SHP77 (cell line): Measurements from ENCODE around the gene STAT3.
"Not testable (repeated sequence)": the region's sequence is repeated elsewhere in the genome, so short reads cannot be mapped to it uniquely, and the experiment has no call there.

ENCODE experiments used
- DNase-seq, 2 experiments: peaks; one replicate each; lab custom pipeline; 2025; lab: John Stamatoyannopoulos, UW

The STAT3 gene

DNA sequence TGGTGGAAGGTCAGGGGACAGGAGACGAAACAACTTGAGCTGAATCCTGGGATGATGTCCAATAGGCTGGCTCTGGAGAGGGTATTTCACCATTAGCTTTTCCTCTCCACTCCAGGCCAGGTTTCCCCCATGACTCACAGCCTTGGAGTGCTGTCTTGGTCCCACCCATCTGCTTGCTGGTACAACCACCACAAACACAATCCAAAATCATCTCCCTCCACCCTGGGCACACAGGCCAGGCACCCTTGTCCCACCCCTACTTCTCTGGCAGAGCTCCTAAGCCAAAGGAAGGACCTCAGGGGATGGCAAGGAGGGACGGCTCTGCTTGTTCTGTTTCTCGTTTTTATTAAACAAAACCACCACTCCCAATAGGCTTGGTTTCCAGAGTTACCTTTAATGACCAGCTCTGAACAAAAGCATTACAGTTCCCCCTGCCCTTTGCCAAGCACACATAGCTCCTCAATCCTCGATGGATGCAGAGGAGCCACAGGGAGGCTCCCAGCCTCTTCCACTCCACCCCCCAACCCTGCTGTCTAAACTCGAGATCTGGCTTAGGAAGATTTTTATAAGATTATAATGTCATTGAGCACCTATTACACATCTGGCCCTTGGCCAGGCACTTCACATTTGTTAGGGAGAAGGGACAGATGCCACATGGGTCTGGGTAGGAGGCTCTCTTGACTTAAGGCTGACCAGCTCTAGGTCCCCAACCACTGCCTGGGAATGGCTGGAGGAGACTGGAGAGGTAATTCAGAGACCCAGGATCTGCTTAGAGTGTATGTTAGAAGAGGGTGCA lies 21.5 kb upstream of the STAT3 start:
- no peak for DNase-seq

DNA sequence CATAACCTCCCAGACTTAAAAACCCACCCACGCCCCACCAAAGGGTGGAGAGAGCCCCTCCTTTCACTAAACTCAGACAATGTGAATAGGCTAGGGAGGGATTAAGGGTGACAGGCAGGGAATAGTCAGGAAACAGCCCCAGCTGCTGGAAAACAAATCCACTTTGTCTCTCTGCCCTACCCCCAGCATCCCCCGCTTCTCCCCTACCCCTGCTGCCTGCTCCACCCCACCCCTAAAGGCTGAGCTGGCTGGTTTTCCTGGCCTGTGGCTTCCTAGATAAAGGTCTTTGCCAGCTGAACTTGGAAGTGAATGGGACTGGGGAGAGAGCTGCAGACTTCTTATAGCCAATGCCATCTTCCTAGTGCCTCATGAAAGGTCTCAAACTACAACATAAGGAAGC lies 19.8 kb upstream of the STAT3 start:
- DNase-seq: no peak

DNA sequence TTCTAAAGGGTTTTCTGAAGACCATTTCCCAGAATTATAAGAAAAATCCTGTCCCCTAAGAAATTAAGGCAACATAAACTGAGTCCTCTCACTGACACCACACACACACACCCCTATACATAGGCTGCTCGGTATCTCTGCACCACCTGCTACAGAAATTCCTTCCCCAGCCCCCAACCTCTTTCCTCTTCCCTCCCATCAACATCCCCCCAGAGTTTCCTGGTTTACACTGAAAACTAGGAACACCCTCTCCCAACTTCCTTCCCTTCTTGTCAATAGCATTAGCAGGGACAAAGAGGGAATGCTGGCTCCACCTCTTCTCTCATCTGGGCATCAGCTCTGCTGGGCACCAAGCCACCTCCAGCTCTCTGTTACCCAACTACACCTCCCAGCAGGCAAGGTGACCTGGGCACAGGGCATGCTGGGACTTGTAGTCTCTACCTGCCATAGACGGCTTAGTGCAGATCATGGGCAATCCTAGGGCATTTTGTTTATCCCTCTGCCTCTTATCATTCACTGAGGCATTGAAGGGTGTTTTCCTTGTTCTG lies 19.1 kb upstream of the STAT3 start:
- DNase-seq: peak; percentile 81 to 90

DNA sequence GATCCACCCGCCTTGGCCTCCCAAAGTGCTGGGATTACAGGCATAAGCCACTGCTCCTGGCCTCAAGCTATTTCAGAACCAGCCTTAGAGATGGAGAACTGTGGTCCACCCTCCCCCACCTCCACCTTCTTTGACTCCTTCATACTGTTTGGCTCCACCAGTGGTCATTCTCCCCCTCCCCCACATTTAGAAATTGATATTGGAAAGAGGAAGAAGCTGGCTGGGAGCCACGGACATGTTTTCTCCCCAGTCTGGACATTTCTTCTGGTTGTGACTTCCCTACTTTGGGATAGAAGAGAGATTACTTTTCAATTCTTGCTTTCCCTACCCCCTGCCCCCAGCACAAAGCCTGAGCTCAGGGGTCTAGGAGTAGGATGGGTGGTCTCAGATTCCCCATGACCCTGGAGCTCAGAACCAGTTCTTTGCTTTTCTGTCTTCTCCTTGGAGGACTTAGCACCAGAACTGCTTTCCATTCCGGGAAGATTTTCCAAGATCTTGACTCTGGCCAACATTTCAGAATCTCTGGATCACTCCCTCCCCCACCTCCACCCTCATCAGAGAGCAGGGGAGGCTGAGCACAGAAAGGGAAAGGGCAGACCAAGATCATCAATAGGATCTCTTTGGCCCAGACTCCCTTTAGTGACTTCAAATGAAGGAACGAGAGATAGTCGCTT lies 18.5 kb upstream of the STAT3 start:
- no peak for DNase-seq

DNA sequence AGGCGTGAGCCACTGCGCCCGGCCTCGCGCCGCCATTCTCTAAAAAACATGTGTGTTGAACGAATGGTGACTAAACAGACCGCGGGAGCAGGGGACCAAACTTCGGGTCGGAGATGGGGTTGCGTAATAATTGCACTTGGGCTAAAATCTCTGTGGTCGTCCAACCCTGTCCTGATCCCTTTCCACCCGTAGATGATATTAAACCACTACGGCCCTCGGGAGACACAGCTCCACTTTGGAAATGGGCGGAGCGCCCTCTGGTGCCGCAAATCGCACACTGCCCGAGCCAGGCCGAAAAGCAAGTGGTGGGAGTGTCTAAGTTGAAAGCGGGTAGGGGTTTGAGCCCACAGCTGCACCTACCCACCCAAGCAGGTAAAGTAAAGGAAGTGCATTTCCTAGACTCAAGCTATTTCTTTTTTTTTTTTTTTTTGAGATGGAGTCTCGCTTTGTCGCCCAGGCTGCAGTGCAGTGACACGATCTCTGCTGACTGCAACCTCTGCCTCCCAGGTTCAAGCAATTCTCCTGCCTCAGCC lies 17.8 kb upstream of the STAT3 start:
- peak; percentile 69 to 70 for DNase-seq

DNA sequence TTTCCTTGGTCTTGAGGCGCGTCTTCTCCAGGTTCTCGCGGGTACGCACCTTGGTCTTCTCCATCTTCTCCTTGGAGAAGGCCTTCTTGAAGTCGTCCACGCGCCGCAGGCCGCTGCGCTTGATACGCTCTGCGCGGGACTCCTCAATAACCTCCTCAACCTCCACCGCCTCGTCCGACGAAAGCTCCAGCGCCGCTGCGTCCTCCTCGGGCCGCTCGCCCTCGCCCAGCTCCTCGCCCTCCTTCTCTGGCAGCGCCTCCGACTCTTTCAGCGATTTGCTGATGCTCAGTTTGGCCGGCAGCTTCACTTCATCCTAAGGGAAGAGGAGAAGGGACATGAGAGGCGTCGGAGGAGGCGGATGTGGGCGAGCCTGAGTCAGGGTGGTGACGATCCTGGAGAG lies 16.8 kb upstream of the STAT3 start:
- DNase-seq: no peak

DNA sequence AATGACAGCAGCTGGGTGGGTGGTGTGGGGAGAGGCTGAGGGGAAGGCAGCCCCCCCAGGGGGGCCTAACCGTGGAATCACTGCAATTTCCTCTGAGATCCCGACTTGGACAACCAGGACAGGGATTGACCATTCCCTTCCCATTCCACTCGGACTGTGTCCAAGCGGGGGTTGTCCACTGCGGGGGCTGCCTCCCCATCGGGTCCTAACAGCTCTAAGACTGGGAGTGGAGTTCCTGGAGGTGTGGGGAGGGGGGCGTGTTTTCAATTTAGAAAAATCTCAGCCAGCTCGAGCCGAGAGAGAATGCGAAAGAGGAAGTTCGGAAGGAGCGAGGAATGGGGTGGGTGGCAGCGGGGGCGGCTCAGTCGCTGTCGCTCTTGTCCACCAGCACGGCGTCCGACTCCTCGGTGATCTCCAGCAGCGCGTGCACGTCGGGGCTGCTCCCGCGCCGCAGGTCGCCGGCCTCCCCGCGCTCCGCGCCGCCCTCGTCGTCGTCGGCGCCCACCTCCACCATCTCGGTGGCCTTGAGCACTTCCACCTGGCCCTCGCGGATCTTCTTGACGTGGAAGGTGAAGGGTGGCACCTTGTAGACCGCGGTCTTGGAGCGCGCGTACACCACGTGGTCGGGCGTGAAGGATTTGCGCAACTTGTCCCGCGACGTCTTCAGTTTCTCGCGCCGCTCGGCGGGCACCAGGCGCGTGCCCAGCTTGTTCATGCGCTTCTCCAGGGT lies 16.2 kb upstream of the STAT3 start:
- DNase-seq: no peak

DNA sequence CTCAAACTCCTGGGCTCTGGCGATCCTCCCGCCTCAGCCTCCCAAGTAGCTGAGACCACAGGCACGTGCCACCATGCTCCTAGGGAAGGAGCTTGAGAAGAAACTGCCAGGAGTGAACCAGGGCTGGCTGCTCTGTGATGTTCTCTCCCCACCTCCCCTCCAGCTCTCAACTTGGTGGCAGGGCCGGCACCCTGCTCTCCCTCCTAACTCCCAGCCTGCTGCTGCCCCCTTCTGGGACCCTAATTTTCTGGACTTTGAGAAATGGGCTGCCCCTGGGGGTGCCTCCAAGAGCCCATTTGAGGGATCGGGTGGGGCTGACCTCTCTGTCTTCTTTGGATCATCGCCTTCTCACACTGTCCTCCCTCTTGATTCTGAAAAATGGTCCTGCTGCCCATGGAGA lies 14.9 kb upstream of the STAT3 start:
- DNase-seq: peak; percentile 12 to 18

DNA sequence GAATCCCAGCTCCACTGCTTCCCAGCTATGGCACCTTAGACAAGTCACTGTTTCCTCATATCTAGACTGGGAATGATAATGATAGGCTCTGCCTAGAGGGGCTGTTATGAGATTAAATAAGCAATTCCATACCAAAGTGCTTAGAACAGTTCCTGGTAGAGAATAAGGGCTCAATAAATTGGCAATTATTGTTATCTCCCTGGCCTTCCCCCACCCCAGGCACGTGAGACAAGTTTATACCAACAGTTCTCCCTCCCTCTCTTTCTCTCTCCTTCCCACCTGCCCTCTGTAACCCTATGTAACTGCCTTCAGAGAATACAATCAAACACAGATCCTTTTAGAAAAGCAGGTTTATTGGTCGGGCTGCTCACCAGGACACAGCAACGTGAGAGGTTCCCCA lies 13.9 kb upstream of the STAT3 start:
- no peak for DNase-seq

DNA sequence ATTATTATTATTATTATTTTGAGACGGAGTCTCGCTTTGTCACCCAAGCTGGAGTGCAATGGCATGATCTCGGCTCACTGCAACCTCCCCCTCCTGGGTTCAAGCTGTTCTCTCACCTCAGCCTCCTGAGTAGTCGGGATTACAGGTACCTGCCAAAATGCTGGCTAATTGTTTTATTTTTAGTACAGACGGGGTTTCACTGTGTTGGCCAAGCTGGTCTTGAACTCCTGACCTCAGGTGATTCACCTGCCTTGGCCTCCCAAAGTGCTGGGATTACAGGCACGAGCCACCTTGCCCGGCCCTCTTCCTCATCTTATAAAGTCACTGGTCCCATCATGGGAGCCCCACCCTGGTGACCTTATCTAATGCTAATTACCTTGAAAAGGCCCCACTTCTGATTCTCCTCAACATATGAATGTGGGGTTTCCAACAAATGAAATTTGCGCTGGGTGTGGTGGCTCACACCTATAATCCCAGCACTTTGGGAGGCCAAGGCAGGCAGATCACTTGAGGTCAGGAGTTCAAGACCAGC lies 12.7 kb upstream of the STAT3 start:
- not testable (repeated sequence) for DNase-seq

DNA sequence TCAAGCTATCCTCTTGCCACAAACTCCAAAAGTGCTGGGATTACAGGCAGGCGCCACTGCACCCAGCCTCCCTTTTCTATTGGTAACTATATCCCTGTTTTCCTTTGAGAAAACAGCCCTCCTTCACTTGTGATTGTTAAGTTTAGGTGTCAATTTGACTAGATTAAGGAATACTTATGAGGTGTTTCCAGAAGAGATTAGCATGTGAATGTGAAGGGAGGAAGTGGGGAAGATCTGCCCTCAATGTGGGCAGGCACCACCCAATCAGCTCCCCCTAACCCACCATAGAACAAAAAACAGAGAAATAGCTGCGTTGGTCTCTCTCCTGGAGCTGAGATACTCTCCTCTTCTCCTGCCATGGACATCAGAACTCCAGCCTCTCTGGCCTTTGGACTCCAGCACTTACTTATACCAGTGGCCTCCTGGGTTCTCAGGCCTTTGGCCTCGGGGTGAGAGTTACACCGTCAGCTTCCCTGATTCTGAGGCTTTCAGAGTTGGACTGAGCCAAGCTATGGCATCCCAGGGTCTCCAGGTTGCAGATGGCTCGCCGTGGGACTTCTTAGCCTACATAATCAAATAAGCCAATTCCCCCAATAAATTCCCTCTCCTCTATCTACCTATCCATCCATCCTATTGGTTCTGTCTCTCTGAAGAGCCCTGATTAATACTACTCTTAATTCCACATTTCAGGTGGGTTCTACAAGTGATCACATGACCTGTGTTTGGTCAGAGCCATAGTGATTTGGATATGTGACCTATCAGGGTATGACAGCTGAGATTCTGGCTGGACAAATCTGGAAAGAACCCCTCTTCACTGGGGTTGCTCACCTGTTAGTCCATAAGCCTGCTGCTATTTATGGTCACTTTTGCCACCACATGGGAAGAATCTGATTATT lies 12.0 kb upstream of the STAT3 start:
- DNase-seq: no peak

DNA sequence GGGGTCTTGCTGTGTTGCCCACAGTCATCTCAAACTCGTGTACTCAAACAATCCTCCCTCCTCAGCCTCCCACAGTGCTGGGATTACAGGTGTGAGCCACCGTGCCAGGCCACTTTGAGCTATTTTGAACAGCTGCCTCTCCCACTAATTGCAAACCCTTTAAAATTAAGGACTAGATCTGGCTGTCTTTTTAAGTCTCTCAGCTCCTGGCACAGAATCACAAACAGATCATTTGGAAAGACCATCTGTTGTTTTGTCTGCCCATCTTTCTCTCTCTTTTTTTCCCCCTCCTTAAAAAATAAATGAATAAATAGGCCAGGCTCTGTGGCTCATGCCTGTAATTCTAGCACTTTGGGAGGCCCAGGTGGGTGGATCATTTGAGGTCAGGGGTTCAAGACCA lies 10.9 kb upstream of the STAT3 start:
- DNase-seq: no peak

DNA sequence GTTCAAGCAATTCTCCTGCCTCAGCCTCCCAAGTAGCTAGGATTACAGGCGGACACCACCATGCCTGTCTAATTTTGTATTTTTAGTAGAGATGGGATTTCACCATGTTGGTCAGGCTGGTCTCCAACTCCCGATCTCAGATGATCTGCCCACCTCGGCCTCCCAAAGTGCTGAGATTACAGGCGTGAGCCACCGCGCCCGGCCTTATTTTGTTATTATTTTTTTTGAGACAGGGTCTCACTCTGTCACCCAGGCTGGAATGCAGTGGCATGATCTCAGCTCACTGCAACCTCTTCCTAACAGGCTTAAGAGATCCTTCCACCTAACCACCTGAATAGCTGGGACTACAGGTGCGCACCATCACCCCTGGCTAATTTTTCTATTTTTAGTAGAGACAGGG lies 7.4 kb upstream of the STAT3 start:
- DNase-seq: not testable (repeated sequence)

DNA sequence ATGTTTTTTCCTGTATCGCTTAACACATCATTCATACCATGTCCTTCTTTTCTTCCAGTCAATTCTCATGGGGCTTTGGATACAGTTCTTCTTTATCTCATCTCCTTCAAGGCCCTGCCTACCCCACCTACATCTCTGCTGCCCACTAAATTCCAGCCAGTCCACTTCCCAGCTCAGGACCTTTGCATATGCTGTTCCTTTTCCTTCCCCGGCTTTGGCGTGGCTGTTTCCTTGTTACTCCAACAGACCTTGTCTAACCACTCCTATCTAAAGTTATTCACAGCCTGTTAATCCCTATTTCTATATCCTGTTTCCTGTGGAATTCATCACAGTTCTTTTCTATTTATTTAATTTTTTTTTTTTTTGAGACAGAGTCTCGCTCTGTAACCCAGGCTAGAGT lies 6.6 kb upstream of the STAT3 start:
- DNase-seq: no peak

DNA sequence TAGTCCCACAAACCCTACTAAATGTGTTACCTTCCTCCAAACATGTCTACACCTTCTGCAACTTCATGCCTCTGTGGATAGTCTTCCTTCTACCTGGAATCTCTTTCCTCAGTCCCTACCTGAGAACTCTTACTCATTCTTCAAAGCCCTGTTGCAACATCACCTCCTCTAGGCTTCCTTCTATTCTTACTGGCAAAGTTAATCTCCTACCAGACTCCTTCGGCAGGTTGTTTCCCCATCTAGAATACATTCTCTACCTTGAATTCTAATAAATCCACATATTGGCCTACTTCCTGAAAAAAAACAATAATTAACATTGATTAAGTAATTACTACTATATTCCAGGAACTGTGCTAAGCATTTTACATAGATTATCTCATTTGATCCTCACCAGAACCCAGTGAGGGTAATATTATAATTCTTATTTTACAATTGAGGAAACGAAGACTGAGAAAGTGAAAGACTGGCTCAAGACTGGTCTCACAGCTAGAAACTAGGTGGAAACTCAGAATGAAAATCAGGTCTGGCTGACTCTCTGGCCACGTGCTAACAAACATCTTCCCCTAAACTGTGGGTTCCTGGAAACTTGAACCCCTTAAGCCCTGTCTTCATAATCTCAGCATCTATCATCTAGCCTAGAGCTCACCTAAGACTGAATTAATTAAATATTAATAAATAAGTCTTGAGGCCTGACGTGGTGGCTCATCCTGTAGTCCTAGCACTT lies 4.6 kb upstream of the STAT3 start:
- no peak for DNase-seq

DNA sequence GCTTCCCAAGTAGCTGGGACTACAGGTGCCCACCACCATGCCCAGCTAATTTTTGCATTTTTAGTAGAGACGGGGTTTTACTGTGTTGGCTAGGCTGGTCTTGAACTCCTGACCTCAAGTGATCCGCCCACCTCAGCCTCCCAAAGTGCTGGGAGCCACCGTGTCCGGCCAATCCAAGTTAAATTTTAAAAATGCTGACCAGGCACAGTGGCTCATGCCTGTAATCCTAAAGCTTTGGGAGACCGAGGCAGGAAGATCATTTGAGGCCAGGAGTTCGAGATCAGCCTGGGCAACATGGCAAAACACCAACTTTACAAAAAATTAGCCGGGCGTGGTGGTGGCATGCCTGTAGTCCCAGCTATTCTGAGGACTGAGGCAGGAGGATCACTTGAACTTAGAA lies 3.2 kb upstream of the STAT3 start:
- not testable (repeated sequence) for DNase-seq

DNA sequence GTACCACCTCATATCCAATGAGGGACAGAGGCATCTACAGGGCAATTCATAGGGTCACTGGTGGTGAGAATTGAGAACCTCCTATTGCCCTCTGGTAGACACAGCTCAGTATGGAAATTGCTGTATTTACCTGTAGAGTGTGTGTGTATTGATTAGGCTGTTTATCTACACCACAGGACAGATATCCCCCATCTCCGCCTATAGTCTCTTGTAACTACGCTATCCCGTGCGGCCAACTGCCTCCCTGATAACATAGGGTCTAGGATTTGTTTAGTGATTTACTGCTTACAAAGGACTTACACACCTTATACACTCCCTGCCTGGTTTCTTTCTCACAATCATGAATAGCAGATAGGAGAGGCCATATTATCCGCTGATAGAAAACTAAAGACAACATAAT lies 1.7 kb upstream of the STAT3 start:
- DNase-seq: no peak

DNA sequence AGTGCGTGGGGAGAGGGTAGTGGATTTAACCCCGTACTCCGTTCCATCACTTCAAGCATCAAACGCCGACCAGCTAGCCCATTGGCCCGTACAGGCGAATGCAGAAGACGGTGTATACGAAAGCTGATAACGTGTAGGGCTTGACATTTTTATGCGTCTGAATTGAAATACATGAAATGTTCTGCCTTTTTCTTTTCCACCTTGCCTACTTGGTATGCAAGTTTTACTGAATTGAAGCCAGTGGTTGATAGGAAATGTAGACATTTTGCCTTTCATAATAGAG lies 834 bp upstream of the STAT3 start:
- DNase-seq: peak in 1 of 2 experiments; percentile 47

DNA sequence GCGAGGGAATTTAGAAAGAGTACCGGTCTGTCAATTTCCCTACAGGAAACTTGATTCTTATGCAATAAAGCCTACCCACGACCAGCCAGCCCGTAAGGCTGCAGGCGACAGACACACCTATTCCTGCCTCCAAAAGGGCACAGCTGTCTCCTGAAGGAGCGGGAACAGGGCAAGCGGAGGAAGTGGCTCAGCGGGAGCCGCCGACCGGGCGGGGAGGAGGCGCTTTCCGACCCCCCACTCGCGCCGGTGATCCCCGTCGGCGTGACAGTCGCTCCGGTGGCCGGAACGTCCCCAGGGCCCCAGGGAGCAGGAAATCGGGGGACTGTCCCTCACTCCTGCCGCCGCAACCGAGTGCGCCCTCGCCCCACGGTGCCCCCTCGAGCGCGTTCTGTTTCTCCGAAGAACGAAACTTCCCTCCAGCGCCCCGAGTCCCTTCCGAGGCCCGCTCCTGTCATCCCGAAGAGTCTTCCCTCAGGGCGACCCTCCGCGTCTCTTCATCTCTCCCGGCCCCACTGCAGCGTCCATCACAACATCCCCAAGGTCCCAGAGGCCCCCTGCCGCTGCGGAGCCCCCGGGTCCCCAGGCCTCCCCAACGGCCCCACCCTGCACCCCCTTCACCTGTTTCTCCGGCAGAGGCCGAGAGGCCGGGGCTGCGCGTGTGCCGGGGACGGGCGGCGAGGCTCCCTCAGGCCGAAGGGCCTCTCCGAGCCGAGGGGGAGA lies 421 bp downstream of the STAT3 start:
- DNase-seq: peak in 1 of 2 experiments; percentile 10
